ENCODE results near the gene DEPDC5.

Gene DEPDC5

GRCh38 chr22:31929167-31929930 lies 175.5 kb downstream of the DEPDC5 start:
- in situ Hi-C loops (cut with HindIII; ENCODE audit: low sequenced_read_pairs), result no loop called here
- DNase-seq (ENCODE audit: low read depth, low spot score), result no peak
- no peak for TF ChIP-seq CTCF (IDR thresholded peaks at IDR 0.05; ENCODE audit: low read depth, low read length)
- H3K4me3 ChIP-seq (ENCODE audit: low read depth, low read length), result no peak overlapping the region

- no peak for TF ChIP-seq CTCF (IDR thresholded peaks at IDR 0.05; ENCODE audit: low read depth, low read length)
- in situ Hi-C loops (cut with HindIII; ENCODE audit: low sequenced_read_pairs), result no loop called here
Measured at GRCh38 chr22:31932863-31933262, 179.0 kb downstream of the DEPDC5 start.

GRCh38 chr22:31933406-31933805 lies 179.6 kb downstream of the DEPDC5 start:
- H3K4me3 ChIP-seq (ENCODE audit: low read depth, low read length), result no peak overlapping the region
- in situ Hi-C loops (cut with HindIII; ENCODE audit: low sequenced_read_pairs), result no loop called here
- no peak for DNase-seq (ENCODE audit: low read depth, low spot score)
- no peak for TF ChIP-seq CTCF (IDR thresholded peaks at IDR 0.05; ENCODE audit: low read depth, low read length)

More at GRCh38 chr22:31932863-31933262, 179.0 kb downstream of the DEPDC5 start:
- no peak for DNase-seq (ENCODE audit: low read depth, low spot score)
- H3K4me3 ChIP-seq (ENCODE audit: low read depth, low read length), result no peak overlapping the region

- no peak overlapping the region for H3K4me3 ChIP-seq (ENCODE audit: low read depth, low read length)
- DNase-seq (ENCODE audit: low read depth, low spot score), result no peak
- no peak for TF ChIP-seq CTCF (IDR thresholded peaks at IDR 0.05; ENCODE audit: low read depth, low read length)
- in situ Hi-C loops (cut with HindIII; ENCODE audit: low sequenced_read_pairs), result no loop called here
Measured at GRCh38 chr22:31933816-31934482, 180.1 kb downstream of the DEPDC5 start.

GRCh38 chr22:31935961-31936635 lies 182.3 kb downstream of the DEPDC5 start:
- DNase-seq (ENCODE audit: low read depth, low spot score), result no peak
- TF ChIP-seq CTCF (IDR thresholded peaks at IDR 0.05; ENCODE audit: low read depth, low read length), result no peak
- in situ Hi-C loops (cut with HindIII; ENCODE audit: low sequenced_read_pairs), result no loop called here
- no peak overlapping the region for H3K4me3 ChIP-seq (ENCODE audit: low read depth, low read length)

- no peak for DNase-seq (ENCODE audit: low read depth, low spot score)
- TF ChIP-seq CTCF (IDR thresholded peaks at IDR 0.05; ENCODE audit: low read depth, low read length), result no peak
- H3K4me3 ChIP-seq (ENCODE audit: low read depth, low read length), result no peak overlapping the region
Measured at GRCh38 chr22:31937341-31937740, 183.5 kb downstream of the DEPDC5 start.

More at GRCh38 chr22:31937341-31937740, 183.5 kb downstream of the DEPDC5 start:
- in situ Hi-C loops (cut with HindIII; ENCODE audit: low sequenced_read_pairs), result no loop called here

Data from astrocyte of the spinal cord (primary cell).